Left ventricle myocardium inferior (tissue), 1 donor: ENCODE results near the gene KLHL35. TPM values are rescaled to one million over a fixed set of nuclear protein-coding genes. Genes with fewer than 3 reads are reported as not detected.

Experiments
- DNase-seq: peaks from one replicate; pipeline ENCODE4 v3.0.0-alpha.2; 2020
- H3K27ac ChIP-seq: fragments of 200-600 bp; replicated peaks from 2 replicates; pipeline ENCODE4 v1.8.0; 2021
- H3K27me3 ChIP-seq: fragments of 200-600 bp; 2 replicates; pipeline ENCODE4 v1.8.0; 2021; ENCODE audit warnings: low read depth
- H3K36me3 ChIP-seq: fragments of 200-600 bp; 2 replicates; pipeline ENCODE4 v1.8.0; 2021
- H3K4me1 ChIP-seq: fragments of 200-600 bp; 2 replicates; pipeline ENCODE4 v1.8.0; 2021
- H3K4me3 ChIP-seq: fragments of 200-600 bp; 2 replicates; pipeline ENCODE4 v1.8.0; 2021; ENCODE audit warnings: mild to moderate bottlenecking, moderate library complexity
- H3K9me3 ChIP-seq: fragments of 200-600 bp; replicated peaks from 2 replicates; pipeline ENCODE4 v1.8.0; 2021
- intact Hi-C: fragments of 100-400 bp; cut with micrococcal nuclease; formaldehyde crosslinking; loops from one replicate; pipeline ENCODE4 v1.11.0; 2022
- total RNA-seq: library from RNA; stranded (reverse); fragmentation: NEBNext Ultra II Directional; extraction: Animal tissue kit (Norgen Biotek cat#: 25700); gene quantifications from one replicate; pipeline ENCODE4 v1.2.1, GENCODE V29; 2021
- TF ChIP-seq, protein P1 (sequence below): fragments of 200-600 bp; IDR thresholded peaks from 2 replicates; pipeline ENCODE4 v1.8.0; 2021; ENCODE audit warnings: antibody characterized with exemption, mild to moderate bottlenecking, borderline replicate concordance
- donor health status: DM: no; HTN: yes; CAD: no; lungs with severe emphysema.

The KLHL35 gene
- total RNA-seq, 1 donor from 2014 or later, result 0.74 TPM

- no peak for DNase-seq
- H3K4me3 ChIP-seq, result no peak overlapping the region
- peaks cover 11% of the 10 kb centered on the region for H3K4me1 ChIP-seq
- H3K27me3 ChIP-seq, result no peaks in the 10 kb centered on the region
- intact Hi-C loops, result loop anchor here (5.0 kb wide), 1 partner anchor 61 kb away; no protein-coding TSS in a partner anchor
- TF ChIP-seq, protein P1, sequence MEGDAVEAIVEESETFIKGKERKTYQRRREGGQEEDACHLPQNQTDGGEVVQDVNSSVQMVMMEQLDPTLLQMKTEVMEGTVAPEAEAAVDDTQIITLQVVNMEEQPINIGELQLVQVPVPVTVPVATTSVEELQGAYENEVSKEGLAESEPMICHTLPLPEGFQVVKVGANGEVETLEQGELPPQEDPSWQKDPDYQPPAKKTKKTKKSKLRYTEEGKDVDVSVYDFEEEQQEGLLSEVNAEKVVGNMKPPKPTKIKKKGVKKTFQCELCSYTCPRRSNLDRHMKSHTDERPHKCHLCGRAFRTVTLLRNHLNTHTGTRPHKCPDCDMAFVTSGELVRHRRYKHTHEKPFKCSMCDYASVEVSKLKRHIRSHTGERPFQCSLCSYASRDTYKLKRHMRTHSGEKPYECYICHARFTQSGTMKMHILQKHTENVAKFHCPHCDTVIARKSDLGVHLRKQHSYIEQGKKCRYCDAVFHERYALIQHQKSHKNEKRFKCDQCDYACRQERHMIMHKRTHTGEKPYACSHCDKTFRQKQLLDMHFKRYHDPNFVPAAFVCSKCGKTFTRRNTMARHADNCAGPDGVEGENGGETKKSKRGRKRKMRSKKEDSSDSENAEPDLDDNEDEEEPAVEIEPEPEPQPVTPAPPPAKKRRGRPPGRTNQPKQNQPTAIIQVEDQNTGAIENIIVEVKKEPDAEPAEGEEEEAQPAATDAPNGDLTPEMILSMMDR, result no peak
- no peaks in the 10 kb centered on the region for H3K36me3 ChIP-seq
- H3K9me3 ChIP-seq, result no peaks in the 10 kb centered on the region
- H3K27ac ChIP-seq, result no peak overlapping the region
These were observed 45.2 kb downstream of the KLHL35 start for GRCh38 chr11:75387736-75388294.

DNA sequence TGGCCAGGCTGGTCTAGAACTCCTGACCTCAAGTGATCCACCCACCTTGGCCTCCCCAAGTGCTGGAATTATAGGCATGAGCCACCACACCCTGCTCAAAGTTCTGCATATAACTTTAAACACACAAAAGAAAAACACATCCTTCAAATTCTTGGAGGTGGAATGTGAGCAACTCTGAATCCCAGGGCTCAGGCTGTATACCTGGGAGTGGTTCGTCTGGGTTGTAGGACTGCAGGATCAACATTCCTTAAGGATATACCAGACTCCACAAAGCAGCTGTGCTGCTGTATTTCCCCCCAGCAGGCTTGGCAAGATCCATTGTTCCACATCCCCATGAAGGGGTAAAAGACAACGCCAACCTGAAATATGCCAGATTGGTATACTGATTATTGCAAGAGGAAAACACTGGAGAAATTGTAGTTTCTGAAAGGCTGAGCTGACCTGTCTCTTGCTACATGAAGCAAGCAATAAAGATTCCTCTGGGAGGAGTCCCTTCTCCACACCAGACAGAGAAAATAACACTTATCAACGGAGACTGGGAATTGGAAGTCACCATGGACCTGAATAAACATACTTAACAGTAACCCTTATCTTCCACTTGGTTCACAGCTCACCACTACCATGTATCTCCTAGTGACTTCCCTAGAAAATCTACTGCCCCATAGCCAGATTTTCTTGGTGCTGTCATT is 45.9 kb downstream of the KLHL35 start:
- no peak overlapping the region for H3K4me3 ChIP-seq
- no peak for DNase-seq
- no peaks in the 10 kb centered on the region for H3K9me3 ChIP-seq
- H3K36me3 ChIP-seq, result no peaks in the 10 kb centered on the region
- TF ChIP-seq, protein P1, result no peak
- no peak overlapping the region for H3K27ac ChIP-seq
- peaks cover 11% of the 10 kb centered on the region for H3K4me1 ChIP-seq
- no peaks in the 10 kb centered on the region for H3K27me3 ChIP-seq
- intact Hi-C loops, result loop anchor here (5.0 kb wide), 1 partner anchor 60 kb away; no protein-coding TSS in a partner anchor

GRCh38 chr11:75384438-75385080 is 48.4 kb downstream of the KLHL35 start:
- Histone ChIP-seq H3K4me1 (peaks cover 23% of the 10 kb centered on the region), H3K27ac (no peak overlapping the region), H3K9me3 (no peaks in the 10 kb centered on the region), H3K4me3 (no peak overlapping the region), H3K27me3 (no peaks in the 10 kb centered on the region), H3K36me3 (no peaks in the 10 kb centered on the region)
- intact Hi-C loops, result loop anchor here (5.0 kb wide), 1 partner anchor 57 kb away; no protein-coding TSS in a partner anchor
- DNase-seq, result peak; percentile 81
- TF ChIP-seq, protein P1, result peak; percentile 99

GRCh38 chr11:75383246-75383645 is 49.8 kb downstream of the KLHL35 start:
- Histone ChIP-seq H3K9me3 (no peaks in the 10 kb centered on the region), H3K36me3 (no peaks in the 10 kb centered on the region), H3K27me3 (no peaks in the 10 kb centered on the region), H3K27ac (no peak overlapping the region), H3K4me3 (no peak overlapping the region), H3K4me1 (peaks cover 16% of the 10 kb centered on the region)
- no peak for DNase-seq
- TF ChIP-seq, protein P1, result no peak
- intact Hi-C loops, result loop anchor here (2.0 kb wide), 1 partner anchor 102 kb away; no protein-coding TSS in a partner anchor

GRCh38 chr11:75380716-75381420 is 52.1 kb downstream of the KLHL35 start:
- DNase-seq, result no peak

More at GRCh38 chr11:75380716-75381420, 52.1 kb downstream of the KLHL35 start:
- peaks cover 15% of the 10 kb centered on the region for H3K4me1 ChIP-seq
- H3K27ac ChIP-seq, result peak overlapping the region; percentile 38
- intact Hi-C loops, result no loop called here
- H3K36me3 ChIP-seq, result no peaks in the 10 kb centered on the region
- H3K9me3 ChIP-seq, result no peaks in the 10 kb centered on the region
- no peaks in the 10 kb centered on the region for H3K27me3 ChIP-seq
- TF ChIP-seq, protein P1, result no peak
- H3K4me3 ChIP-seq, result no peak overlapping the region
